ENCODE measurements around the gene ITPRIPL2.

Gene ITPRIPL2

GRCh38 chr16:19113577-19114358 lies at the start of gene ITPRIPL2:
Gene ITPRIPL2, plus strand, starts transcription at chr16:19113964. Its CDS starts 498 bp downstream, at chr16:19114462.
- no peak for DNase-seq (ENCODE audit: low read depth)
- TF ChIP-seq CTCF (conservative IDR thresholded peaks at IDR 0.05; ENCODE audit: low read depth, low read length) = no peak
- H3K4me3 ChIP-seq (ENCODE audit: low read length) = peak within 1 kb of the TSS; percentile 53

GRCh38 chr16:19066988-19067348 lies 46.8 kb upstream of the ITPRIPL2 start:
- TF ChIP-seq CTCF (conservative IDR thresholded peaks at IDR 0.05; ENCODE audit: low read depth, low read length) = no peak
- H3K4me3 ChIP-seq (ENCODE audit: low read length) = peak overlapping the region; percentile 30
- DNase-seq (ENCODE audit: low read depth) = no peak

- peak within 1 kb of the TSS; percentile 72 for H3K4me3 ChIP-seq (ENCODE audit: low read length)
- TF ChIP-seq CTCF (conservative IDR thresholded peaks at IDR 0.05; ENCODE audit: low read depth, low read length) = no peak
- peak; percentile 100 for DNase-seq (ENCODE audit: low read depth)
Observed at GRCh38 chr16:19067349-19068236, 46.2 kb upstream of the ITPRIPL2 start, which contains the start of gene COQ7. Gene COQ7, plus strand, starts transcription at chr16:19067614. Its CDS starts 51 bp downstream, at chr16:19067665.

- no peak for TF ChIP-seq CTCF (conservative IDR thresholded peaks at IDR 0.05; ENCODE audit: low read depth, low read length)
- peak overlapping the region; percentile 72 for H3K4me3 ChIP-seq (ENCODE audit: low read length)
- no peak for DNase-seq (ENCODE audit: low read depth)
Observed at GRCh38 chr16:19068237-19068815, 45.4 kb upstream of the ITPRIPL2 start.

- peak; percentile 86 for TF ChIP-seq CTCF (conservative IDR thresholded peaks at IDR 0.05; ENCODE audit: low read depth, low read length)
- no peak for DNase-seq (ENCODE audit: low read depth)
- H3K4me3 ChIP-seq (ENCODE audit: low read length) = no peak overlapping the region
Observed at GRCh38 chr16:19071811-19072777, 41.7 kb upstream of the ITPRIPL2 start.

- no peak for TF ChIP-seq CTCF (conservative IDR thresholded peaks at IDR 0.05; ENCODE audit: low read depth, low read length)
- no peak for DNase-seq (ENCODE audit: low read depth)
- no peak overlapping the region for H3K4me3 ChIP-seq (ENCODE audit: low read length)
Observed at GRCh38 chr16:19073344-19073743, 40.4 kb upstream of the ITPRIPL2 start.

Measured in retinal pigment epithelial cell (primary cell).